Stimulated activated CD8-positive, alpha-beta memory T cell treated with anti-CD3 and anti-CD28 coated beads, Interleukin-12 subunit alpha, Interleukin-12 subunit beta, amount 100 ng/mL, for 4 hours (primary cell): ENCODE data around the gene STX12.
"Not testable (repeated sequence)": the region's sequence is repeated elsewhere in the genome, so short reads cannot be mapped to it uniquely, and the experiment has no call there.

Experiments
- DNase-seq: peaks from one replicate; pipeline ENCODE4 v3.0.0-alpha.2; 2020; ENCODE audit warnings: low read depth

Gene STX12

DNA sequence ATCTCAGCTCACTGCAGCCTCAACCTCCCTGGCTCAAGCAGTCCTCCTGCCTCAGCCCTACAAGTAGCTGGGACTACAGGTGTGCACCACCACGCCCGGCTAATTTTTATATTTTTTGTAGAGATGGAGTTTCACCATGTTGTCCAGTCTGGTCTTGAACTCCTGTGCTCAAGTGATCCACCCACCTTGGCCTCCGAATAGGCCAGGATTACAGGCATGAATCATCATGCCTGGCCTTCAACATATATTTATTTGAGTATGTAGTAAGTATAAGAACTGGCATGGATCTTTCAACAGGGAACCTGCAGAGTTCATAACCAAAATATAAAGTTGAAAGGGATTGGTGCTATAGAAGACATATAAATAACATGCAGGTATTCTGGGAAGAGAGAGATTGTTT lies 2.3 kb downstream of the STX12 start:
- not testable (repeated sequence) for DNase-seq

DNA sequence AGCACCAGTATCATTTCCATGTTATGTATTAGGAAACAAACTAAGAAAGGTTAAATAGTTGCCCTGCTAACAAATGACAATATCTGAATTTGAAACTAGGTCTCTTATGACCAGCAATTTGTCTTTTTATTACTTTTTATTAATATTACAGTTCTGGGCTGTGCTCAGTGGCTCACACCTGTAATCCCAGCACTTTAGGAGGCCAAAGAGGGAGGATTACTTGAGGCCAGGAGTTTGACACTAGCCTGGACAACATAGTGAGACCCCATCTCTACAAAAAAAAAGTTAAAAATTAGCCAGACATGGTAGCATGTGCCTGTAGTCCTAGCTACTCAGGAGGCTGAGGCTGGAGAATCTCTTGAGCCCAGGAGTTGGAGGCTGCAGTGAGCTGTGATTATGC lies 3.3 kb downstream of the STX12 start:
- DNase-seq, result not testable (repeated sequence)

DNA sequence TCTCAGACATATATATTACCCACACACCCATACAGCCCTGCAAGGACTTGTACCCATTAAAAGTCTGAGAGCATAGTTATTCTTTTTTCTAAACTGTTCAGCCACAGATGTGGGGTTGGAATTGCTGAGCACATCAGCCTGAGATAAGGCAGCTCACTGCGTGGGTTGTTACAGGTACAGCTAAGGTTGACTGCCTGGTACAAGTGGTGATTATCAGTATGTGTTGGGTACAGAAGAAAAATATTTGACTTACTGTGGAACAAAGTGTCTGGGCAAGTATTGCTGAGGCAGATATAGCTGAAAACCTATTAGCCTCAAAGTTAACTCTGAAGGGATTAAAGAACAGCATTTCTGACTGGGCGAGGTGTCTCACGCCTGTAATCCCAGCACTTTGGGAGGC lies 5.0 kb downstream of the STX12 start:
- no peak for DNase-seq

GRCh38 chr1:27779122-27779521 lies 6.1 kb downstream of the STX12 start:
- DNase-seq, result no peak

GRCh38 chr1:27782950-27783349 lies 9.9 kb downstream of the STX12 start:
- DNase-seq, result no peak

GRCh38 chr1:27784700-27785099 lies 11.7 kb downstream of the STX12 start:
- DNase-seq, result no peak

- DNase-seq, result no peak
Observed at GRCh38 chr1:27785781-27786455, 12.9 kb downstream of the STX12 start.

DNA sequence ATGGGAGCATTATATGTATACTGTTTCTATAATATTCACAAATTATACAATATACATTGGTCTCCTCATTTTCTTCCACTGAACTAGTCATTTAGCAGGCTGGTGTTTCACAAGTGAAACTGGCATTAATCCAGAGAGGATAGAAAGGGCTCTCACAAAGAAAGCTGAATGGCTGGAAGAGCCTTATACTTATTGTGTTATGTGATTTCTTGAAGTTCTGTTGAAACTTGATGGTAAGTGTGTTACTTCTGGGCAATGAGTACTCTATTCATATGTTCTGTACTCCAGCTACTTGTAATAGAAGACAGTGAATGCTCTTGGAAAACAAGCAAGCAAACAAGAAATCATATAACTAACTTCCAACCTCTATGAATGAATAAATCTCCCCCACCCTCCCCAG lies 14.9 kb downstream of the STX12 start:
- DNase-seq, result no peak

DNA sequence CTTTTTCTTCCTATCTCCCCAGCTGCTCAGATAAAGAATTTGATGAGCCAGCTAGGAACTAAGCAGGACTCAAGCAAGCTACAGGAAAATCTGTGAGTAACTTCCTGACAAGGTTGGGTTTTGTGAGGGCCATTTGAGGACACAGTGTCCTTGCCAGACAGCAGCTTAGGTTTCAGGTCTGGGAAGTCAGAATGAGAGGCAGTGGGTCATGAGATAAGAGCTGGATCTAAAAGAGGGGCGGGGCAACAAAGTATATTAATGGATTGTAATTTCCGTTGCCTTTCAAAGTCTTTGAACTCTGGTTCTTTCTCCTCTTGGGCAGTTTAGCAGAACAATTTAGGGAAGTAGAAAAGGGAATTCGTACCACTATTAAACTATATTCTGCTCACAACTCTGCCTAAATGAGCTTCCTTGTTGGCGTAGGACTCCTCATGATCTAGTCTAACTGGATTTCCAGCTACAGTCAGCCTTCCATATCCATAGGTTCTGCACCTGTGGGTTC lies 16.6 kb downstream of the STX12 start:
- DNase-seq, result no peak

- DNase-seq, result not testable (repeated sequence)
Observed at GRCh38 chr1:27790270-27790669, 17.3 kb downstream of the STX12 start.

GRCh38 chr1:27795601-27796000 lies 22.6 kb downstream of the STX12 start:
- no peak for DNase-seq

DNA sequence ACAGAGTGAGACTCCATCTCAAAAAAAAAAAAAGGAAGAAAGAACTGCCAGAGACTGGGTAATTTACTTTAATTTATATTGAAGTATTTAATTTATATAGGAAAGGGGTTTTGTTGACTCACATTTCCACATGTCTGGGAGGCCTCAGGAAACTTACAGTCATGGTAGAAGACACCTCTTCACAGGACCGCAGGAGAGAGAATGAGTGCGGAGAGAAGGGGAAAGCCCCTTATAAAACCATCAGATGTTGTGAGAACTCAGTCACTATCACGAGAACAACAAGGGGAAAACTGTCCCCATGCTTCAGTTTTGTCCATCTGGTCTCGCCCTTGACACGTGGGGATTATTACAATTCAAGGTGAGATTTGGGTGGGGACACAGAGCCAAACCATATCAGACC lies 31.8 kb downstream of the STX12 start:
- no peak for DNase-seq

DNA sequence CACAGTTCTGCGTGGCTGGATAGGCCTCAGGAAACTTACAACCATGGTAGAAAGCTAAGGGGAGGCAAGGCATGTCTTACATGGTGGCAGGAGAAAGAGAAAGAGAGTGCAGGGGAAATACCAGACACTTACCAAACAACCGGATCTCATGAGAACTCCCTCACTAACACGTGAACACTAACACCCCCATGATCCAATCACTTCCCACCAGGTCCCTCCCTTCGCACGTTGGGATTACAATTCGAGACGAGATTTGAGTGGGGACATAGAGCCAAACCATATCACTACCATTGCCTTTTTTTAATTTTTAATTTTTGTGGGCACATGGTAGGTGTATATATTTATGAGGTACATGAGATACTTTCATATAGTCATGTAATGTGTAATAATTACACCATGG lies 33.7 kb downstream of the STX12 start:
- DNase-seq, result no peak

DNA sequence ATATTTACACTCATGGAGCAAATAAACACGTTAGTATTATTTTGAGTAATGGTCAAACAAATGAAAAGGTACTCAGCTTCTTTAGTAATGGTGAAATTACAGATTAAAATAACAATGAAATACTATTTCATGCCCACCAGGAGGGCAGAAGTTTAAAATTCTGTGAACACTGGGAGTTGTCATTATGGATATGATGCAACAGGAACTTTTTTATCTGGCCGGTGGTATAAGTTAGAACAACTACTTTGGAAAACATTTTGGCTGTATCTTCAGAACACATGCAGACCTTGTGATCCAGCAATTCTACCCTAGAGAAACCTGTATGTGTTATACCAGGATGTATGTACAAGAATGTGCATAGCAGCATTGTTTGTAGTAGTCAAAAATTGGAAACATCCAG lies 34.4 kb downstream of the STX12 start:
- no peak for DNase-seq

GRCh38 chr1:27808131-27808530 lies 35.1 kb downstream of the STX12 start:
- not testable (repeated sequence) for DNase-seq

GRCh38 chr1:27809883-27810282 lies 36.9 kb downstream of the STX12 start:
- no peak for DNase-seq

DNA sequence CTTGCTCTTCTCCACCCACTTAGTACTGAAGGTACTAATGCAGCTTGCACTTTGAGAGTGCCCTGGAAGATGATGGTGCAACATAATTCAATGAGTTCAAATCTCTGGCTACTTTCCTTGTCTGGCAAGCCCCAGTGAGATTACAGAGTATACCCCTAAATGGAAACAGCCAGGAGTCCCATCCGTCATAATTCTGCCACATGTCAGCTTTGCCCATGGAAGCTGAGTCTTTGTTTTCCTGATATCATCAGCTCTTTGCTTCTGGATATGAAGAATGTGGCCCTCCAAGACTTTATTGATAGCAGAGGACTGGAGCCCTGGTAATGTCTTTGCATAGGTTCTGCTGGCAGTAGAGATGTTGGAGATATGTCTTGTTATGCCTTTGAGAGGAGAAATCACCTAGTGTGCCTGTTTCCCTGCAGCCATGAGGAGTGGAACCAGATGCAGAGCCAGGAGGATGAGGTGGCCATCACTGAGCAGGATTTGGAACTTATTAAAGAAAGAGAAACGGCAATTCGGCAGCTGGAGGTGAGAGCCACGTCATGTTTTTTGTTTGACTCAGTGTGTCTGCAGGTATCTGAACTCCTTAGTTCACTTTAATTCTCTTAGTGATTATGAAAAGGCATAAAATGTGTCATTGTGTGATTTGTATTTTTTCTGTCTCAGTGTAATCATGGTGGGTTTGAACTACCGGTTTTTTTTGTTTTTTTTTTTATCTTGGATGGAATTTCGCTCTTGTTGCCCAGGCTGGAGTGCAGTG lies 38.9 kb downstream of the STX12 start:
- DNase-seq, result no peak

GRCh38 chr1:27816921-27817630 lies 44.1 kb downstream of the STX12 start:
- no peak for DNase-seq

DNA sequence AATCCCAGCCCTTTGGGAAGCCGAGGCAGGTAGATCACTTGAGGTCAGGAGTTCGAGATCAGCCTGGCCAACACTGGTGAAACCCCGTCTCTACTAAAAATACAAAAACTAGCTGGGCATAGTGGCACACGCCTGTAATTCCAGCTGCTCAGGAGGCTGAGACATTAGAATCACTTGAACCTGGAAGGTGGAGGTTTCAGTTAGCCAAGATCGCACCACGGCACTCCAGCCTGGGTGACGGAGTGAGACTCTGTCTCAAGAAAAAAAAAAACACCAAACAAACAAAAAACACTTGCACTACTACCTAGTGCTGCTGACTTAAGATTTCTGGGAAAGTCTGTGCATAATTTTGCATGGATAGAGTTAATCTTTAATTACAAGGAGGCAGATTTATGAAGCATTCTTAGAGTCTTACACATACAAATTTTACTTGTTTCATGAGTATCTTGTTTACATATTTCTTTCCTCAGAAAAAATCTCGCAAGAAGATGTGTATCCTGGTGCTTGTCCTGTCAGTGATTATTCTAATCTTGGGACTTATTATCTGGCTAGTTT lies 48.8 kb downstream of the STX12 start:
- DNase-seq, result no peak

GRCh38 chr1:27823784-27824183 lies 50.8 kb downstream of the STX12 start:
- no peak for DNase-seq

DNA sequence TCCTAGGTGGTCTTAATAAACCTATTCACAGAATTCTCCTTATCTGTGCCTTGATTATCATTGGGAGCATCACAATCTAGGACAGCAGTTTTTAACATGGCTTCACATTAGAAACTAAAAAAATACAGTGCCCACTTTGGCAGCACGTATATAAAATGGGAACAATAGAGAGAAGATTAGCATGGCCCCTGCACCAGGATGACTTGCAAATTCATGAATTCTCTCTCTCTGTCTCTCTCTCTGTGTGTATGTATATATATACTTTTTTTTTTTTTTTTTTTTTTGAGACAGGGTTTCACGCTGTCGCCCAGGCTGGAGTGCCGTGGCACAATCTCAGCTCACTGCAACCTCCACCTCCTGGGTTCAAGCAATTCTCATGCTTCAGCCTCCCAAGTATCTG lies 51.4 kb downstream of the STX12 start:
- DNase-seq, result no peak

- not testable (repeated sequence) for DNase-seq
Observed at GRCh38 chr1:27829339-27829960, 56.4 kb downstream of the STX12 start.
